Left ventricle myocardium inferior (tissue), 1 donor: Measurements from ENCODE around the gene TLR8. TPM values are rescaled to one million over a fixed set of nuclear protein-coding genes. Genes with fewer than 3 reads are reported as not detected.

ENCODE experiments used
- DNase-seq: peaks from one replicate; pipeline ENCODE4 v3.0.0-alpha.2; 2020
- H3K27ac ChIP-seq: fragments of 200-600 bp; replicated peaks from 2 replicates; pipeline ENCODE4 v1.8.0; 2021
- H3K27me3 ChIP-seq: fragments of 200-600 bp; 2 replicates; pipeline ENCODE4 v1.8.0; 2021; ENCODE audit warnings: low read depth
- H3K36me3 ChIP-seq: fragments of 200-600 bp; 2 replicates; pipeline ENCODE4 v1.8.0; 2021
- H3K4me1 ChIP-seq: fragments of 200-600 bp; 2 replicates; pipeline ENCODE4 v1.8.0; 2021
- H3K4me3 ChIP-seq: fragments of 200-600 bp; 2 replicates; pipeline ENCODE4 v1.8.0; 2021; ENCODE audit warnings: mild to moderate bottlenecking, moderate library complexity
- H3K9me3 ChIP-seq: fragments of 200-600 bp; replicated peaks from 2 replicates; pipeline ENCODE4 v1.8.0; 2021
- intact Hi-C: fragments of 100-400 bp; cut with micrococcal nuclease; formaldehyde crosslinking; loops from one replicate; pipeline ENCODE4 v1.11.0; 2022
- total RNA-seq: library from RNA; stranded (reverse); fragmentation: NEBNext Ultra II Directional; extraction: Animal tissue kit (Norgen Biotek cat#: 25700); gene quantifications from one replicate; pipeline ENCODE4 v1.2.1, GENCODE V29; 2021
- TF ChIP-seq, protein P1 (sequence below): fragments of 200-600 bp; IDR thresholded peaks from 2 replicates; pipeline ENCODE4 v1.8.0; 2021; ENCODE audit warnings: antibody characterized with exemption, mild to moderate bottlenecking, borderline replicate concordance
- donor health status: DM: no; HTN: yes; CAD: no; lungs with severe emphysema.

Gene TLR8
- total RNA-seq, 1 donor from 2014 or later, result 0.85 TPM

DNA sequence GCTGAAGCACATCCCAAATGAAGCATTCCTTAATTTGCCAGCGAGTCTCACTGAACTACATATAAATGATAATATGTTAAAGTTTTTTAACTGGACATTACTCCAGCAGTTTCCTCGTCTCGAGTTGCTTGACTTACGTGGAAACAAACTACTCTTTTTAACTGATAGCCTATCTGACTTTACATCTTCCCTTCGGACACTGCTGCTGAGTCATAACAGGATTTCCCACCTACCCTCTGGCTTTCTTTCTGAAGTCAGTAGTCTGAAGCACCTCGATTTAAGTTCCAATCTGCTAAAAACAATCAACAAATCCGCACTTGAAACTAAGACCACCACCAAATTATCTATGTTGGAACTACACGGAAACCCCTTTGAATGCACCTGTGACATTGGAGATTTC, 14.6 kb downstream of the TLR8 start:
- Histone ChIP-seq H3K36me3 (no peaks in the 10 kb centered on the region), H3K9me3 (no peaks in the 10 kb centered on the region), H3K27ac (no peak overlapping the region), H3K4me1 (no peaks in the 10 kb centered on the region), H3K27me3 (no peaks in the 10 kb centered on the region), H3K4me3 (no peak overlapping the region)
- no peak for DNase-seq
- TF ChIP-seq, protein P1, sequence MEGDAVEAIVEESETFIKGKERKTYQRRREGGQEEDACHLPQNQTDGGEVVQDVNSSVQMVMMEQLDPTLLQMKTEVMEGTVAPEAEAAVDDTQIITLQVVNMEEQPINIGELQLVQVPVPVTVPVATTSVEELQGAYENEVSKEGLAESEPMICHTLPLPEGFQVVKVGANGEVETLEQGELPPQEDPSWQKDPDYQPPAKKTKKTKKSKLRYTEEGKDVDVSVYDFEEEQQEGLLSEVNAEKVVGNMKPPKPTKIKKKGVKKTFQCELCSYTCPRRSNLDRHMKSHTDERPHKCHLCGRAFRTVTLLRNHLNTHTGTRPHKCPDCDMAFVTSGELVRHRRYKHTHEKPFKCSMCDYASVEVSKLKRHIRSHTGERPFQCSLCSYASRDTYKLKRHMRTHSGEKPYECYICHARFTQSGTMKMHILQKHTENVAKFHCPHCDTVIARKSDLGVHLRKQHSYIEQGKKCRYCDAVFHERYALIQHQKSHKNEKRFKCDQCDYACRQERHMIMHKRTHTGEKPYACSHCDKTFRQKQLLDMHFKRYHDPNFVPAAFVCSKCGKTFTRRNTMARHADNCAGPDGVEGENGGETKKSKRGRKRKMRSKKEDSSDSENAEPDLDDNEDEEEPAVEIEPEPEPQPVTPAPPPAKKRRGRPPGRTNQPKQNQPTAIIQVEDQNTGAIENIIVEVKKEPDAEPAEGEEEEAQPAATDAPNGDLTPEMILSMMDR, result no peak
- intact Hi-C loops, result no loop called here

DNA sequence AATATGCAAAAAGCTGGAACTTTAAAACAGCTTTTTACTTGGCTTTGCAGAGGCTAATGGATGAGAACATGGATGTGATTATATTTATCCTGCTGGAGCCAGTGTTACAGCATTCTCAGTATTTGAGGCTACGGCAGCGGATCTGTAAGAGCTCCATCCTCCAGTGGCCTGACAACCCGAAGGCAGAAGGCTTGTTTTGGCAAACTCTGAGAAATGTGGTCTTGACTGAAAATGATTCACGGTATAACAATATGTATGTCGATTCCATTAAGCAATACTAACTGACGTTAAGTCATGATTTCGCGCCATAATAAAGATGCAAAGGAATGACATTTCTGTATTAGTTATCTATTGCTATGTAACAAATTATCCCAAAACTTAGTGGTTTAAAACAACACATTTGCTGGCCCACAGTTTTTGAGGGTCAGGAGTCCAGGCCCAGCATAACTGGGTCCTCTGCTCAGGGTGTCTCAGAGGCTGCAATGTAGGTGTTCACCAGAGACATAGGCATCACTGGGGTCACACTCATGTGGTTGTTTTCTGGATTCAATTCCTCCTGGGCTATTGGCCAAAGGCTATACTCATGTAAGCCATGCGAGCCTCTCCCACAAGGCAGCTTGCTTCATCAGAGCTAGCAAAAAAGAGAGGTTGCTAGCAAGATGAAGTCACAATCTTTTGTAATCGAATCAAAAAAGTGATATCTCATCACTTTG, 15.6 kb downstream of the TLR8 start:
- no peaks in the 10 kb centered on the region for H3K9me3 ChIP-seq
- intact Hi-C loops, result no loop called here
- TF ChIP-seq, protein P1, result no peak

DNA sequence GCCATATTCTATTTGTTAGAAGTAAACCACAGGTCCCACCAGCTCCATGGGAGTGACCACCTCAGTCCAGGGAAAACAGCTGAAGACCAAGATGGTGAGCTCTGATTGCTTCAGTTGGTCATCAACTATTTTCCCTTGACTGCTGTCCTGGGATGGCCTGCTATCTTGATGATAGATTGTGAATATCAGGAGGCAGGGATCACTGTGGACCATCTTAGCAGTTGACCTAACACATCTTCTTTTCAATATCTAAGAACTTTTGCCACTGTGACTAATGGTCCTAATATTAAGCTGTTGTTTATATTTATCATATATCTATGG, 16.1 kb downstream of the TLR8 start:
- H3K9me3 ChIP-seq, result no peaks in the 10 kb centered on the region
- intact Hi-C loops, result no loop called here
- H3K4me1 ChIP-seq, result no peaks in the 10 kb centered on the region
- no peak overlapping the region for H3K4me3 ChIP-seq
- no peak for DNase-seq
- no peaks in the 10 kb centered on the region for H3K27me3 ChIP-seq
- TF ChIP-seq, protein P1, result no peak
- no peaks in the 10 kb centered on the region for H3K36me3 ChIP-seq
- no peak overlapping the region for H3K27ac ChIP-seq

More for the DNA sequence above, 15.6 kb downstream of the TLR8 start:
- DNase-seq, result no peak
- Histone ChIP-seq H3K27me3 (no peaks in the 10 kb centered on the region), H3K27ac (no peak overlapping the region), H3K36me3 (no peaks in the 10 kb centered on the region), H3K4me1 (no peaks in the 10 kb centered on the region), H3K4me3 (no peak overlapping the region)

DNA sequence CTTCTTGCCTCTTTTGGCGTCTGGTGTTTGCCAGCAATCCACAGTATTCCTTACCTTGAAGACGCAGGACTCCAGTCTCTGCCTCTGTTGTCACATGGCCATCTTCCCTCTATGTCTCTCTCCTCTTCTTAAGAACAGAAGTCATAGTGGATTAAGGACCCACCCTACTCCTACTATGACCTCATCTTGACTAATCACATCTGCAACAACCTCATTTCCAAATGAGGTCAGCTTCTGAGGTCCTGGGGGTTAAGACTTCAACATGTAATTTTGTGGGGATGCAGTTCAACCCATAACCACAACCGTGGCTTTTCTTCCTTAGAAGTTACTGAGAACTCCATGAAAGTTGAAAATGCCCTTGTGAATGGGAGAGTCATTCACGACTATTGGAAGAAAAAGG, 23.3 kb downstream of the TLR8 start:
- TF ChIP-seq, protein P1, result no peak
- no peaks in the 10 kb centered on the region for H3K4me1 ChIP-seq
- intact Hi-C loops, result no loop called here
- no peak for DNase-seq
- no peaks in the 10 kb centered on the region for H3K36me3 ChIP-seq
- no peak overlapping the region for H3K4me3 ChIP-seq
- no peaks in the 10 kb centered on the region for H3K27me3 ChIP-seq
- H3K27ac ChIP-seq, result no peak overlapping the region
- no peaks in the 10 kb centered on the region for H3K9me3 ChIP-seq

DNA sequence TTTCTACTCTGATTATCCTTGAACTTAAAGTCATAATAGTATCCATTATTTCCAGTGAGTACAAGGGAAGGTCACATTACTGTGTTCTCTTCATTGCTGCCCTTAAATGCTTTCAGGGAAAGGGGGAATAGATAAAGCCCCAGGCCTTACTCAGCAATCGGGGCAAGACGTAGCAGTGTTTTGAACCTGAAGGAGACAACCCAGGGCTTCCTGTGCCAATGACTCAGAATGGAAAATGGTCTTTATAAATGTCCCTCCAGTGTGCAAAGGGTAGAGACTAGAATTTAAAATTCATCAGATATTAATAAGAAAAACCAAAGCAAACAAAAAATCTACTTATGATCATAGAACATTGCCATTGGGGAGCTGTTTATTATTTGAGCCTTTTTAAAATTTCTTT, 23.7 kb downstream of the TLR8 start:
- TF ChIP-seq, protein P1, result no peak
- H3K27me3 ChIP-seq, result no peaks in the 10 kb centered on the region
- no peak overlapping the region for H3K27ac ChIP-seq
- H3K36me3 ChIP-seq, result no peaks in the 10 kb centered on the region
- intact Hi-C loops, result no loop called here
- no peaks in the 10 kb centered on the region for H3K4me1 ChIP-seq
- no peak overlapping the region for H3K4me3 ChIP-seq
- DNase-seq, result no peak
- no peaks in the 10 kb centered on the region for H3K9me3 ChIP-seq
